Activated naive CD4-positive, alpha-beta T cell treated with Interleukin-2 at 50 U/mL for 16 hours (primary cell): ENCODE measurements around the gene ABCD1.
A peak's percentile ranks its signal among the peaks of the same experiment; 100 is the strongest.
"Not testable (repeated sequence)": the region's sequence is repeated elsewhere in the genome, so short reads cannot be mapped to it uniquely, and the experiment has no call there.

Experiments used
- DNase-seq: peaks from one replicate; pipeline ENCODE4 v3.0.0-alpha.2; 2020

Gene ABCD1

GRCh38 chrX:153736071-153736820 is 11.6 kb downstream of the ABCD1 start:
- DNase-seq: no peak

GRCh38 chrX:153736871-153737441 is 12.3 kb downstream of the ABCD1 start:
- DNase-seq: no peak

GRCh38 chrX:153738056-153738605 is 13.5 kb downstream of the ABCD1 start:
- DNase-seq: no peak

- peak; percentile 25 for DNase-seq
Observed at GRCh38 chrX:153739754-153740486, 15.3 kb downstream of the ABCD1 start.

- no peak for DNase-seq
Observed at GRCh38 chrX:153740631-153741222, 16.1 kb downstream of the ABCD1 start.

- no peak for DNase-seq
Observed at GRCh38 chrX:153741446-153741845, 16.8 kb downstream of the ABCD1 start.

GRCh38 chrX:153742111-153742510 is 17.5 kb downstream of the ABCD1 start:
- not testable (repeated sequence) for DNase-seq

- not testable (repeated sequence) for DNase-seq
Observed at GRCh38 chrX:153742796-153743467, 18.3 kb downstream of the ABCD1 start.

- not testable (repeated sequence) for DNase-seq
Observed at GRCh38 chrX:153743468-153744209, 19.0 kb downstream of the ABCD1 start.

- DNase-seq: no peak
Observed at GRCh38 chrX:153744210-153745066, 19.8 kb downstream of the ABCD1 start.

- DNase-seq: not testable (repeated sequence)
Observed at GRCh38 chrX:153745067-153745433, 20.4 kb downstream of the ABCD1 start.

- DNase-seq: no peak
Observed at GRCh38 chrX:153746359-153746758, 21.7 kb downstream of the ABCD1 start.

GRCh38 chrX:153746991-153747390 is 22.3 kb downstream of the ABCD1 start:
- DNase-seq: not testable (repeated sequence)

GRCh38 chrX:153749017-153749416 is 24.4 kb downstream of the ABCD1 start:
- DNase-seq: not testable (repeated sequence)

GRCh38 chrX:153750127-153750774 is 25.6 kb downstream of the ABCD1 start:
- DNase-seq: no peak

- DNase-seq: no peak
Observed at GRCh38 chrX:153755136-153755535, 30.5 kb downstream of the ABCD1 start.

- DNase-seq: no peak
Observed at GRCh38 chrX:153761863-153762262, 37.2 kb downstream of the ABCD1 start.

- no peak for DNase-seq
Observed at GRCh38 chrX:153762626-153763173, 38.0 kb downstream of the ABCD1 start.

- no peak for DNase-seq
Observed at GRCh38 chrX:153763298-153763932, 38.8 kb downstream of the ABCD1 start.
